Loucy (cell line): ENCODE data around the gene ITGB4.

Source experiments
- EZH2phosphoT487 ChIP-seq: fragments of 200-600 bp; IDR thresholded peaks from 2 replicates; pipeline ENCODE4 v1.6.1; 2018; ENCODE audit warnings: antibody characterized with exemption, mild to moderate bottlenecking, moderate library complexity, borderline replicate concordance
- TF ChIP-seq, protein P1 (sequence below): fragments of 200-600 bp; sonication (generic); conservative IDR thresholded peaks from 2 replicates; pipeline ENCODE4 v1.5.1; 2014; ENCODE audit warnings: mild to moderate bottlenecking, antibody characterized with exemption, low read length

DNA sequence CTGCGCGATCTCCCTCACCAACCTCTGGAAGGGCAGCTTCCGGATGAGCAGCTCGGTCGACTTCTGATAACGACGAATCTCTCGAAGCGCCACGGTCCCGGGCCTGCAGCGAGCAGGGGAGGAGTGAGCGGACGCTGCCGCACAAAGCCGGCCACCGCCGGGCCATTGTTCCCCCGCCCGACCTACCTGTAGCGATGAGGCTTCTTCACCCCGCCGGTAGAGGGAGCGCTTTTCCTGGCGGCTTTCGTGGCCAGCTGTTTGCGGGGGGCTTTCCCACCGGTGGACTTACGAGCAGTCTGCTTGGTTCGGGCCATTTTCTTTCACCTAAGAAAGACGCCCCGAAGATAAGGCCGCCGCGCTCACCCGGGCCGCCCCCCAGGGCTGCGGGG, 57.6 kb downstream of the ITGB4 start:
- no peak for TF ChIP-seq EZH2phosphoT487
- TF ChIP-seq, protein P1, sequence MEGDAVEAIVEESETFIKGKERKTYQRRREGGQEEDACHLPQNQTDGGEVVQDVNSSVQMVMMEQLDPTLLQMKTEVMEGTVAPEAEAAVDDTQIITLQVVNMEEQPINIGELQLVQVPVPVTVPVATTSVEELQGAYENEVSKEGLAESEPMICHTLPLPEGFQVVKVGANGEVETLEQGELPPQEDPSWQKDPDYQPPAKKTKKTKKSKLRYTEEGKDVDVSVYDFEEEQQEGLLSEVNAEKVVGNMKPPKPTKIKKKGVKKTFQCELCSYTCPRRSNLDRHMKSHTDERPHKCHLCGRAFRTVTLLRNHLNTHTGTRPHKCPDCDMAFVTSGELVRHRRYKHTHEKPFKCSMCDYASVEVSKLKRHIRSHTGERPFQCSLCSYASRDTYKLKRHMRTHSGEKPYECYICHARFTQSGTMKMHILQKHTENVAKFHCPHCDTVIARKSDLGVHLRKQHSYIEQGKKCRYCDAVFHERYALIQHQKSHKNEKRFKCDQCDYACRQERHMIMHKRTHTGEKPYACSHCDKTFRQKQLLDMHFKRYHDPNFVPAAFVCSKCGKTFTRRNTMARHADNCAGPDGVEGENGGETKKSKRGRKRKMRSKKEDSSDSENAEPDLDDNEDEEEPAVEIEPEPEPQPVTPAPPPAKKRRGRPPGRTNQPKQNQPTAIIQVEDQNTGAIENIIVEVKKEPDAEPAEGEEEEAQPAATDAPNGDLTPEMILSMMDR = peak; percentile 60
